Dendritic cell treated with granulocyte-macrophage colony-stimulating factor and Interleukin-4, amounts not matched to agents 40 ng/mL and 50 ng/mL, for 4 days (primary cell): ENCODE results near the gene RANBP17.
"Not testable (repeated sequence)": the region's sequence is repeated elsewhere in the genome, so short reads cannot be mapped to it uniquely, and the experiment has no call there.

Source experiments
- H3K27ac Mint-ChIP-seq: one replicate; pipeline ENCODE4 v1.8.0; 2022; ENCODE audit warnings: mild to moderate bottlenecking, mixed read lengths
- H3K27me3 Mint-ChIP-seq: one replicate; pipeline ENCODE4 v1.8.0; 2022; ENCODE audit warnings: mild to moderate bottlenecking, mixed read lengths
- H3K36me3 Mint-ChIP-seq: one replicate; pipeline ENCODE4 v1.8.0; 2022; ENCODE audit warnings: low read depth, mixed read lengths
- H3K4me1 Mint-ChIP-seq: one replicate; pipeline ENCODE4 v1.8.0; 2022; ENCODE audit warnings: low read depth, mixed read lengths
- H3K4me3 Mint-ChIP-seq: one replicate; pipeline ENCODE4 v1.8.0; 2022; ENCODE audit warnings: mild to moderate bottlenecking, moderate library complexity, mixed read lengths
- H3K9me3 Mint-ChIP-seq: one replicate; pipeline ENCODE4 v1.8.0; 2022; ENCODE audit warnings: mixed read lengths
- intact Hi-C: fragments of 100-400 bp; cut with micrococcal nuclease; formaldehyde crosslinking; loops from one replicate; pipeline ENCODE4 v1.15.0; 2022

RANBP17 gene

GRCh38 chr5:171285465-171285864 lies 423.6 kb downstream of the RANBP17 start:
- Mint-ChIP-seq H3K4me3 (no peak overlapping the region), H3K27me3 (no peaks in the 10 kb centered on the region)

DNA sequence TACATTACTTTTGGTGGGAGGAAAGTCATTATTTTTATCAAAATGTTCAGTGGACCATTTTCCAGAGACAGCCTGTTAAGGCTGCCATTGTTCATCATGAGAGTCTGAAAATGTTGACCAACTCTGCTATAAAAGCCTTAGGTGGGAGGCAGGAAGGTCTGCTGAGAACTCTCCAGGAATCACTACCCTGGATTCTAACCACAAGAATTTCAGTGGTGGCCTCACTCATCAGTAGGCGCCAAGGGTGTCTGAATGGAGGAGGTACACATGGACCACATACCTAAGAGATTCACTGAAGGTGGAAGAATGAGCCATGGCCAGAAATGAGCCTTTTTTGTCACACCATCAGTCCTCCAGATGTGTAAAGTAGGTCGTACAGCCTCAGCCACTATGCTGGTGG lies 426.2 kb downstream of the RANBP17 start:
- Mint-ChIP-seq H3K9me3 (no peaks in the 10 kb centered on the region), H3K27ac (no peak overlapping the region), H3K4me3 (no peak overlapping the region), H3K36me3 (no peaks in the 10 kb centered on the region), H3K27me3 (peaks cover 3% of the 10 kb centered on the region), H3K4me1 (no peaks in the 10 kb centered on the region)
- intact Hi-C loops: no loop called here

More at GRCh38 chr5:171285465-171285864, 423.6 kb downstream of the RANBP17 start:
- Mint-ChIP-seq H3K9me3 (no peaks in the 10 kb centered on the region), H3K4me1 (no peaks in the 10 kb centered on the region), H3K36me3 (no peaks in the 10 kb centered on the region), H3K27ac (no peak overlapping the region)
- intact Hi-C loops: no loop called here

GRCh38 chr5:171291371-171291770 lies 429.6 kb downstream of the RANBP17 start:
- intact Hi-C loops: no loop called here
- Mint-ChIP-seq H3K4me3 (no peak overlapping the region), H3K27ac (no peak overlapping the region), H3K27me3 (peaks cover 3% of the 10 kb centered on the region), H3K4me1 (no peaks in the 10 kb centered on the region), H3K36me3 (no peaks in the 10 kb centered on the region), H3K9me3 (no peaks in the 10 kb centered on the region)

- H3K4me3 Mint-ChIP-seq: no peak overlapping the region
- H3K27ac Mint-ChIP-seq: no peak overlapping the region
- no peaks in the 10 kb centered on the region for H3K4me1 Mint-ChIP-seq
- H3K27me3 Mint-ChIP-seq: peaks cover 3% of the 10 kb centered on the region
- intact Hi-C loops: no loop called here
- no peaks in the 10 kb centered on the region for H3K36me3 Mint-ChIP-seq
- no peaks in the 10 kb centered on the region for H3K9me3 Mint-ChIP-seq
Observed at GRCh38 chr5:171295299-171295698, 433.5 kb downstream of the RANBP17 start.

GRCh38 chr5:171295801-171296200 lies 434.0 kb downstream of the RANBP17 start:
- no peaks in the 10 kb centered on the region for H3K9me3 Mint-ChIP-seq
- no peak overlapping the region for H3K4me3 Mint-ChIP-seq
- no peaks in the 10 kb centered on the region for H3K4me1 Mint-ChIP-seq
- no peak overlapping the region for H3K27ac Mint-ChIP-seq
- intact Hi-C loops: no loop called here
- H3K36me3 Mint-ChIP-seq: no peaks in the 10 kb centered on the region
- H3K27me3 Mint-ChIP-seq: peaks cover 3% of the 10 kb centered on the region

GRCh38 chr5:171297941-171298340 lies 436.1 kb downstream of the RANBP17 start:
- H3K4me3 Mint-ChIP-seq, H3K27ac Mint-ChIP-seq, H3K27me3 Mint-ChIP-seq, H3K4me1 Mint-ChIP-seq, intact Hi-C loops, H3K9me3 Mint-ChIP-seq, H3K36me3 Mint-ChIP-seq: not testable (repeated sequence)

DNA sequence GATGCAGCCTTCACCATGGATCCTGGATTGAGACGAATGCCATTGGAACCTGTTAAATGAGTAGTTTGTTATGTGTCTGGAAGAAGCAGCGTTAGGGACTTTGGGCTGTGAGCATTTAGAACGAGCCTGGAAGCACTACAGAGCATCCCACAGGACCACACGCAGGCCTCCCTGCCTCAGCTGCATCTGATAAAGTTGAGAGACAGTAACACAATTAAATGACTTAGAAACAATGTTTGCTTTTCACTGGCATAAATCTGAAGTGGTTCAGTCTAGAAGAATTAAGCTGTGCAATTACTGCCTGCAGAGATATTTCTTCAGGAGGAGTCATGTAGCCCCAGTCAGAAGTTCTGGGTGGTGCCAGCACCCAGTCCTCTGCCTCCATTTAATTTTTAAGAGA lies 437.4 kb downstream of the RANBP17 start:
- Mint-ChIP-seq H3K36me3 (no peaks in the 10 kb centered on the region), H3K4me3 (no peak overlapping the region), H3K27ac (no peak overlapping the region), H3K4me1 (no peaks in the 10 kb centered on the region), H3K27me3 (peaks cover 14% of the 10 kb centered on the region), H3K9me3 (no peaks in the 10 kb centered on the region)
- intact Hi-C loops: no loop called here

DNA sequence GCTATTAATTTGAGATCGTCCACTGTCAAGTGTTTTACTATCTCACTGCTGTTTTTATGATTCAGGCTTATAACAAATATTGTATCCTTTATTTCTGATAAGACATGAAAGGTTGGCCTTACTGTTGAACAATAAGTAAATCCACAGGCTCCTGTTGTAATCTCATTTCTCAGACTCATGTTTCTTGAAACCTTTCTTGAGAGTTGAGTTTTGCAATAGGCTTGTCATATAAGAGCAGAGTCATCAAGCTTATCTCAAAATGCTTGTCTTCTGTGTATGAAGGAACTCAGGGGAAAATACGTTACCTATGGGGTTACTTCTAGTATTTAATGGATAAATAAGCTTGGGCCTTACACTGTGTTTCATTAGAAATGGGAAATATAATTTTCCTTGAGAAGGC lies 438.0 kb downstream of the RANBP17 start:
- Mint-ChIP-seq H3K4me1 (no peaks in the 10 kb centered on the region), H3K27me3 (peaks cover 20% of the 10 kb centered on the region)

GRCh38 chr5:171300358-171300757 lies 438.5 kb downstream of the RANBP17 start:
- H3K27me3 Mint-ChIP-seq: peaks cover 25% of the 10 kb centered on the region
- no peak overlapping the region for H3K27ac Mint-ChIP-seq
- H3K36me3 Mint-ChIP-seq: no peaks in the 10 kb centered on the region
- no peak overlapping the region for H3K4me3 Mint-ChIP-seq
- H3K4me1 Mint-ChIP-seq: no peaks in the 10 kb centered on the region
- H3K9me3 Mint-ChIP-seq: no peaks in the 10 kb centered on the region
- intact Hi-C loops: no loop called here

More for the DNA sequence above, 438.0 kb downstream of the RANBP17 start:
- Mint-ChIP-seq H3K36me3 (no peaks in the 10 kb centered on the region), H3K27ac (no peak overlapping the region), H3K9me3 (no peaks in the 10 kb centered on the region), H3K4me3 (no peak overlapping the region)
- intact Hi-C loops: no loop called here

- Mint-ChIP-seq H3K4me3 (no peak overlapping the region), H3K27me3 (peaks cover 83% of the 10 kb centered on the region)
- intact Hi-C loops: no loop called here
Observed at GRCh38 chr5:171306166-171306565, 444.3 kb downstream of the RANBP17 start.

DNA sequence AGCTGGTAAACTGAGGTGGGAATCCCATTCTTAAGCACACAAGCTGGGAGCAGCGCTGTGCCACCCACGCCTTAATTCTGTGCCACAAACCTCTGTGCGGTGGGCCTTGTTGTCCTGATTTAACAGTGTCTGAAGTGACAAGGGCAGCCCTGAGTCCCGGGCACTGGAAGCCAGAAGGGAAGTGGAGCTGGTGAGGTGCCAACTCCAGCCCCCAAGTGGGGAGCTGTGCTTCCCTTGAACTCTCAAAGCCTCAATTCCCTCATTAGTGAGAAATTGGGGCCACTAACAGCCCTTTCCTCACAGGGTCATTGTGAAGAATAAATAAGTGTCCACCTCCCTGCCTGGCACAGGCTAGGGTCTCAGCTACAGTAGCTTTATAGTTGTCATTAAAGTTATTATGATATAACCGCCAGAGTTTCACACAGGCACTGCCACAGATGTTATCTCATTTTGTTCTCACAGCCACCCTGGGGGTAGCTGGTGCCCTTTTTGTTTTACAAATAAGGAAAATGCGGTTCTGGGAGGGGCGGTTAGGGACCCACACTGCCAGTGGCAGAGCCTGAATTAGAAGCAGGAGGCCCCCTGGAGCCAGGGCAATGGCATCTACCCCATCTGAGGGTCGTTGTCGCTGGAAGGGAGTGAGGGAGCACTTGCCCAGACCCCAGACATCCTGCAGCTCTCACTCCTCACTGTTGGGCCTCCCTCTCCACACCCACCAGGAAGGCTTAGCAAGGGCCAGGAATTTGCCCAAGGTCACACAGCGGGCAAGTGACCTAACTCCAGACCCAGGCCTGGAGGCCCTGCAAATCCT lies 445.2 kb downstream of the RANBP17 start:
- Mint-ChIP-seq H3K27ac (no peak overlapping the region), H3K27me3 (peaks cover 89% of the 10 kb centered on the region), H3K9me3 (no peaks in the 10 kb centered on the region), H3K36me3 (no peaks in the 10 kb centered on the region), H3K4me3 (no peak overlapping the region), H3K4me1 (peaks cover 20% of the 10 kb centered on the region)
- intact Hi-C loops: no loop called here

More at GRCh38 chr5:171306166-171306565, 444.3 kb downstream of the RANBP17 start:
- no peak overlapping the region for H3K27ac Mint-ChIP-seq
- H3K9me3 Mint-ChIP-seq: no peaks in the 10 kb centered on the region
- H3K4me1 Mint-ChIP-seq: peaks cover 17% of the 10 kb centered on the region
- no peaks in the 10 kb centered on the region for H3K36me3 Mint-ChIP-seq

DNA sequence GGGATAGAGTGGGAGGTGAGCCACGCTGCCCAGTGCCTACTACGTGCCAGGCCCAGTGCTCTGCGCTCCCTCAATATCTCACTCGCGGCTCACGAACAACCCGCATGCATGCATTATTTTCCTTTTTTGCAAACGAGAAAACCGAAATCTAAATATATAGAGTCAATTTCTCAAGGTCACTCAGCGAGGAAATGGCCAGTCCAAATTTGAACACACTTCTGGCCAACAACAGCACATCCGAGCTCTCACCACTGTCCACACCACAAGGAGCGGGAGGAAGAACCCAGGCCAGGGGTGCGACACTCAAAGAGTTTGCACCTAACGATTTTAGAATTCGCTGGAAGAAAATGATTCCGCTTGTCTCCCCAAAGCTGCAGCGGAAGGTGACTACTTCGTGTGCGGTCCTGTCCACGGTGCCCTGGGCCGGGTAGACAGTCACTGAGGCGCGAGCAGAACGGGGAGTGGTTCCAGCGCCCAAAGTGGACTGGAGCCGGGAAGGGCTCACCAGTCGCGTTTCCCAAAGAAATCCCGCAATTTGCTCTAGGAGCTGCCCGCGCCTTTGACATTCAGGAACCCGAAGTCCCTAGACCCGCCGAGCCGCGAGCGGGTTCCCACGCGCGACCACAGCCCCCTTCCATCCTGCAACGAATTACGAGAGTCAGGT lies 446.1 kb downstream of the RANBP17 start:
- intact Hi-C loops: no loop called here
- H3K4me1 Mint-ChIP-seq: peaks cover 29% of the 10 kb centered on the region
- H3K9me3 Mint-ChIP-seq: no peaks in the 10 kb centered on the region
- H3K27ac Mint-ChIP-seq: no peak overlapping the region
- H3K27me3 Mint-ChIP-seq: peaks cover 96% of the 10 kb centered on the region
- no peak overlapping the region for H3K4me3 Mint-ChIP-seq
- no peaks in the 10 kb centered on the region for H3K36me3 Mint-ChIP-seq

DNA sequence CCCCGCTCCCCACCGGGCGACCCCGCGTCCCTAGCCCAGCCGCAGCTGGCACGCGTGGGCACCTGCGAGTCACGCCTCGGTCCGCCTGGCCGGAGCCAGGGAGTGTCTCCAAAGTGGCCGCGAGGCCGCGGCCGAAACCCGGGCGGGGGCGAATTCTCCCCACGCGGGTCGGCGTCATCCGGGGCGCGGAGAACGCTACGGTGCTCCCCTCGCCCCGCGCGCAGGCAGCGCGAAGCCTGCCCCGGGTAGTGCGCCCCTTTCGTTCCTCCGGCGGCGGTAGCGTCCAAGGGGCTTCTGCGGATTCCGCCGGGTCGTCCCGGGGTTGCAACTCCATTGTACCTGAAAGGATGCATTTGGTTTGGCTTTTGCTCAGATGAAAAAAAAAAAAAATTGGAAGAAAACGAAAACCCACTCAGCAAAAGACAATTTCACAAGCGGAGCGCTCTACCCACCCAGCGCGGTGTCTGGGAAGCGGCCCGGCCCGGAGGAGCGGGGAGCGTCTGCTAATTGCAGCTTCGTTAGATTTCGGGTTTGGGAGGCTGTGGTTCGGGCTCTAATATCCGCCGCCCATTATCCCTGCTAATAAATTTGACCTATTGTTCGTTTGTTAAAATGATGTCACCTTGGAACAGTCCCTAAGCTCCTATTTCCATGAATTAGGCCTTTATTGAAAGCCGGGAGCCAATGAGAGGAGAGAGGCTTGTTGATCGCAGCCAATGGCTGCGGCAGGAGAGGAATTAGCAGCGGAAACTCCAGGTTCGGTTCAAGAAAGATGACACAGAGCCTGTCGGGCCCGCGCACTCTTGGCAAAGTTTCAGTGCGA lies 446.8 kb downstream of the RANBP17 start, which contains the start of gene TLX3:
TLX3 (plus strand) TSS at position 796 of the 823 bp plus-strand sequence. CDS start 118 bp downstream, outside the sequence.
- H3K9me3 Mint-ChIP-seq: no peaks in the 10 kb centered on the region
- H3K27me3 Mint-ChIP-seq: peaks cover 97% of the 10 kb centered on the region
- no peak within 1 kb of the TSS for H3K4me3 Mint-ChIP-seq
- H3K27ac Mint-ChIP-seq: no peak within 1 kb of the TSS
- peaks cover 36% of the 10 kb centered on the region for H3K4me1 Mint-ChIP-seq
- intact Hi-C loops: no loop called here
- H3K36me3 Mint-ChIP-seq: no peaks in the 10 kb centered on the region
